PC-3 (cell line): ENCODE measurements around the gene MGAT5. TPM values are rescaled to one million over a fixed set of nuclear protein-coding genes. Genes with fewer than 3 reads are reported as not detected.

Experiments used
- ATAC-seq: fragments of 200-7000 bp; cut with Tn5 transposase; 2 replicates; pipeline ENCODE4 v1.9.1; 2020; ENCODE audit warnings: mild to moderate bottlenecking, moderate library complexity
- BruUV-seq: library from RNA; stranded (reverse); fragments of 400-500 nt; replicated peaks from 2 replicates; lab custom pipeline; 2021; lab: Mats Ljungman, UMichigan
- CTCF ChIA-PET: fragments of 300-600 bp; sonication (Branson Sonifier 250); formaldehyde crosslinking; loops from one replicate; lab custom pipeline; 2022; ENCODE audit warnings: antibody characterized with exemption; lab: Charles Lee
- POLR2A ChIA-PET: fragments of 300-600 bp; sonication (Branson Sonifier 250); formaldehyde crosslinking; loops from one replicate; lab custom pipeline; 2022; ENCODE audit warnings: antibody characterized with exemption; ENCODE audit not compliant: unreplicated experiment; lab: Charles Lee
- DNase-seq: peaks from one replicate; pipeline ENCODE4 v3.0.0-alpha.2; 2015
- H2AFZ ChIP-seq: fragments of 300-600 bp; sonication (generic); 2 replicates; pipeline ENCODE4 v1.6.0; 2016; ENCODE audit warnings: antibody characterized with exemption, low read length
- H3F3A ChIP-seq: fragments of 300-600 bp; sonication (generic); one replicate; pipeline ENCODE4 v1.6.0; 2017; ENCODE audit warnings: antibody characterized with exemption, low read length, control low read depth, mild to moderate bottlenecking; ENCODE audit not compliant: unreplicated experiment
- H3K27ac ChIP-seq: fragments of 300-600 bp; sonication (generic); 2 replicates; pipeline ENCODE4 v1.5.1; 2016; ENCODE audit warnings: mild to moderate bottlenecking, low read length
- H3K27me3 ChIP-seq: fragments of 300-600 bp; sonication (generic); 2 replicates; pipeline ENCODE4 v1.6.1; 2016; ENCODE audit warnings: low read length, mixed read lengths
- H3K36me3 ChIP-seq: fragments of 300-600 bp; sonication (generic); 2 replicates; pipeline ENCODE4 v1.6.1; 2016; ENCODE audit warnings: low read depth, mixed run types, low read length, mixed read lengths
- H3K4me1 ChIP-seq: fragments of 300-600 bp; sonication (generic); 2 replicates; pipeline ENCODE4 v1.5.1; 2016; ENCODE audit warnings: low read length; ENCODE audit not compliant: insufficient read depth
- H3K4me2 ChIP-seq: fragments of 300-600 bp; sonication (generic); 2 replicates; pipeline ENCODE4 v1.6.0; 2016; ENCODE audit warnings: low read length
- H3K4me3 ChIP-seq: fragments of 300-600 bp; sonication (generic); 2 replicates; pipeline ENCODE4 v1.5.1; 2016; ENCODE audit warnings: mild to moderate bottlenecking, low read length, mixed read lengths
- H3K79me2 ChIP-seq: fragments of 300-600 bp; sonication (generic); 2 replicates; pipeline ENCODE4 v1.6.1; 2017; ENCODE audit warnings: low read length, mixed read lengths
- H3K9ac ChIP-seq: fragments of 300-600 bp; sonication (generic); 2 replicates; pipeline ENCODE4 v1.6.0; 2016; ENCODE audit warnings: mild to moderate bottlenecking, low read length
- H3K9me2 ChIP-seq: fragments of 300-600 bp; sonication (generic); replicated peaks from 2 replicates; pipeline ENCODE4 v1.6.1; 2016; ENCODE audit warnings: mixed run types, low read length, mixed read lengths
- H3K9me3 ChIP-seq: fragments of 300-600 bp; sonication (generic); 2 replicates; pipeline ENCODE4 v1.6.1; 2016; ENCODE audit warnings: low read length, mixed read lengths
- H4K20me1 ChIP-seq: fragments of 300-600 bp; sonication (generic); 2 replicates; pipeline ENCODE4 v1.6.1; 2016; ENCODE audit warnings: low read length, mixed read lengths
- EZH2 ChIP-seq: fragments of 300-600 bp; sonication (generic); IDR thresholded peaks from one replicate; pipeline ENCODE4 v1.6.1; 2017; ENCODE audit warnings: antibody characterized with exemption, mild to moderate bottlenecking, low read length; ENCODE audit not compliant: unreplicated experiment
- EZH2phosphoT487 ChIP-seq: fragments of 300-600 bp; sonication (generic); IDR thresholded peaks from 2 replicates; pipeline ENCODE4 v1.6.1; 2018; ENCODE audit warnings: mild to moderate bottlenecking, antibody characterized with exemption, low read length, borderline replicate concordance
- intact Hi-C: fragments of 100-400 bp; cut with micrococcal nuclease; formaldehyde crosslinking; loops from 2 replicates; pipeline ENCODE4 v1.9.0; 2023
- total RNA-seq: library from RNA; depleted of rRNA; stranded (reverse); fragments of >200 nt; gene quantifications from 2 replicates; pipeline ENCODE4 v1.2.3, GENCODE V29; 2014
- TF ChIP-seq, protein P1 (sequence below): fragments of 300-600 bp; sonication (generic); conservative IDR thresholded peaks from 2 replicates; pipeline ENCODE4 v1.5.1; 2017; ENCODE audit warnings: antibody characterized with exemption, low read depth, mild to moderate bottlenecking, low read length

The MGAT5 gene
- total RNA-seq, 1 experiment from 2014 or later, result 33.8 TPM

DNA sequence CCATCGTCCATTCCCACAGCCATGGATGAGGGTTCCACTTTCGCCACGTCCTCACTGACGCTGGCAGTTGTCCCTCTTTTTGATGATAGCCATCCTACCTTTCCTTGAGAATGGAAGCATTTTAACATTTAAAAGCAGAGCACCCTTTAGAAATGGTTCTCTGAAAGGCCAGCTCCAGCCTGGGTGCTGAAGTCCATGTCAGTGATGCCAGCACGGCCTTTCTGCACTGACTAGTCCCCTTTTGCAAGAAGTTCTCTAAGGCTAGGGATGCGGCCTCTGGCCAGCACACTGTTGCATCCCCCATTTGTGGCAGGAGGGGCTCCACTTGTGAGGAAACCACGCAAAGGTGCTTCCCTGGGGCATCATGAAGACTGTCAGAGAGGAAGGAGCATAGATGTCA, 203.5 kb downstream of the MGAT5 start:
- no peak for ATAC-seq
- no peak overlapping the region for H3K4me2 ChIP-seq
- no peaks in the 10 kb centered on the region for H3K36me3 ChIP-seq
- no peaks in the 10 kb centered on the region for H3F3A ChIP-seq
- no peaks in the 10 kb centered on the region for H3K9me2 ChIP-seq
- no peak overlapping the region for H3K4me3 ChIP-seq
- H3K79me2 ChIP-seq, result no peaks in the 10 kb centered on the region
- H3K4me1 ChIP-seq, result no peaks in the 10 kb centered on the region
- H3K27me3 ChIP-seq, result no peaks in the 10 kb centered on the region
- CTCF ChIA-PET, result no interaction called here
- H2AFZ ChIP-seq, result no peak overlapping the region
- no peak overlapping the region for H3K27ac ChIP-seq
- no peak for DNase-seq
- no peak overlapping the region for H3K9ac ChIP-seq
- intact Hi-C loops, result no loop called here
- BruUV-seq, result no TSS peak
- no peaks in the 10 kb centered on the region for H3K9me3 ChIP-seq
- no peaks in the 10 kb centered on the region for H4K20me1 ChIP-seq
- POLR2A ChIA-PET, result no interaction called here
- TF ChIP-seq EZH2 (no peak), EZH2phosphoT487 (no peak)
- TF ChIP-seq, protein P1, sequence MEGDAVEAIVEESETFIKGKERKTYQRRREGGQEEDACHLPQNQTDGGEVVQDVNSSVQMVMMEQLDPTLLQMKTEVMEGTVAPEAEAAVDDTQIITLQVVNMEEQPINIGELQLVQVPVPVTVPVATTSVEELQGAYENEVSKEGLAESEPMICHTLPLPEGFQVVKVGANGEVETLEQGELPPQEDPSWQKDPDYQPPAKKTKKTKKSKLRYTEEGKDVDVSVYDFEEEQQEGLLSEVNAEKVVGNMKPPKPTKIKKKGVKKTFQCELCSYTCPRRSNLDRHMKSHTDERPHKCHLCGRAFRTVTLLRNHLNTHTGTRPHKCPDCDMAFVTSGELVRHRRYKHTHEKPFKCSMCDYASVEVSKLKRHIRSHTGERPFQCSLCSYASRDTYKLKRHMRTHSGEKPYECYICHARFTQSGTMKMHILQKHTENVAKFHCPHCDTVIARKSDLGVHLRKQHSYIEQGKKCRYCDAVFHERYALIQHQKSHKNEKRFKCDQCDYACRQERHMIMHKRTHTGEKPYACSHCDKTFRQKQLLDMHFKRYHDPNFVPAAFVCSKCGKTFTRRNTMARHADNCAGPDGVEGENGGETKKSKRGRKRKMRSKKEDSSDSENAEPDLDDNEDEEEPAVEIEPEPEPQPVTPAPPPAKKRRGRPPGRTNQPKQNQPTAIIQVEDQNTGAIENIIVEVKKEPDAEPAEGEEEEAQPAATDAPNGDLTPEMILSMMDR, result no peak

DNA sequence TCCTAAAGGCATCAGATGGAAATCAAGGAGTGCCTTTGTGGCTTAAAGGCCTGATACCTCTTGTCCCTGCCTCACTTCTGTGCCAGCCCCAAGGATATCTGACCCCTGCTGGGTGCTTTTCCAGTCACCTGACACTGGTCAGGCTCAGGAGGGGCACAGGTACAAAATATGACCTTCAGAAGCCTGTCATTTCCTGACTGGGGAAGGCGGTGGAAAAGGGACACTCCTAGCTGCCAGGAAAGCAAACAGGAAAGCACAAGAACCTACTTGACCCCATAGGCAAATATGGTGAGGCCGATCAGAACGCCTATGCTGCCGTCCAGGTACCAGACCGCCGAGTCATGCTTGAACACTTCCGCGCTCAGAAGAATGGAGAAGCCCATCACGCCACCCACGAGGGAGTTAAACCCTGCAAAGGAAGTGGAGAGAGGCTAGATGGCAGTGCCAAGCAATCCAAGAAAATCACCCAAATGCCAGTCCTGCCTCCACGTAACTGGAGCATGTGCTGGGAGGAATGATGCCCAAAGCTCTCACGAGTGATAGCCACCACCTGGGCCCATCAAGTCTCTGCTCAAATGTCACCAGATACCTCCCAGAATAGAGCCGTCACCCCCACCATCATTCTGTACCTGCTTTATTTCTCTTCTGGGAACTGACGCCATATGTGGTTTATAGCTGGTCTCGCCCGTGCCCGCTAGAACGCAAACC, 204.0 kb downstream of the MGAT5 start:
- no peaks in the 10 kb centered on the region for H3F3A ChIP-seq
- TF ChIP-seq EZH2phosphoT487 (no peak), EZH2 (no peak)
- TF ChIP-seq, protein P1, result no peak
- intact Hi-C loops, result no loop called here
- no peaks in the 10 kb centered on the region for H3K27me3 ChIP-seq
- H3K36me3 ChIP-seq, result no peaks in the 10 kb centered on the region
- no peak overlapping the region for H3K9ac ChIP-seq
- no peak overlapping the region for H3K4me3 ChIP-seq
- no peaks in the 10 kb centered on the region for H3K4me1 ChIP-seq
- DNase-seq (no peak), ATAC-seq (no peak)
- BruUV-seq, result no TSS peak
- H3K79me2 ChIP-seq, result no peaks in the 10 kb centered on the region
- H3K4me2 ChIP-seq, result no peak overlapping the region
- no peaks in the 10 kb centered on the region for H3K9me3 ChIP-seq
- H3K9me2 ChIP-seq, result no peaks in the 10 kb centered on the region
- ChIA-PET POLR2A (no interaction called here), CTCF (no interaction called here)
- H2AFZ ChIP-seq, result no peak overlapping the region
- H4K20me1 ChIP-seq, result no peaks in the 10 kb centered on the region
- no peak overlapping the region for H3K27ac ChIP-seq

DNA sequence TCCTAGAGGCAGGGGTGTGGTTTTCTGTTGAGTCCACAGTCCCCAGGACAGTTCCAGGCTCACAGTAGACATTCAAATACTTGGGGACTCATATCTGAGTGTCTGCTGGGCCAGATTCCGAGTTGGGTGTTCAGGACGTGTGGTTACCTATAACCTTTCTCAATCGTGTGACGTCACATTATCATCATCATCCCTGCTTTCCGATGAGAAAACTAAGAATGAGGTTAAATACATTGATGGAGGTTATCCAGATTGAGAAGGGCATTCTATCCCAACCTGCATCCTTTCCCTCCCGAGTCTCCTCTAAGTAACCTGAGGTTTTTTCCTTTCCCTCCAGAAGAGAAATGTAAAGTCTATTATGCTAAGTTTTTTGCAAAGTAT, 204.6 kb downstream of the MGAT5 start:
- no peaks in the 10 kb centered on the region for H3K4me1 ChIP-seq
- H3K9ac ChIP-seq, result no peak overlapping the region
- H4K20me1 ChIP-seq, result no peaks in the 10 kb centered on the region
- BruUV-seq, result no TSS peak
- H3K9me2 ChIP-seq, result no peaks in the 10 kb centered on the region
- no peak overlapping the region for H3K4me2 ChIP-seq
- ATAC-seq (no peak), DNase-seq (no peak)
- ChIA-PET CTCF (no interaction called here), POLR2A (no interaction called here)
- intact Hi-C loops, result no loop called here
- no peak overlapping the region for H3K4me3 ChIP-seq
- no peaks in the 10 kb centered on the region for H3K79me2 ChIP-seq
- TF ChIP-seq EZH2 (no peak), EZH2phosphoT487 (no peak)
- TF ChIP-seq, protein P1, result no peak
- no peaks in the 10 kb centered on the region for H3K9me3 ChIP-seq
- no peaks in the 10 kb centered on the region for H3K36me3 ChIP-seq
- H2AFZ ChIP-seq, result no peak overlapping the region
- H3K27ac ChIP-seq, result no peak overlapping the region
- H3F3A ChIP-seq, result no peaks in the 10 kb centered on the region
- H3K27me3 ChIP-seq, result no peaks in the 10 kb centered on the region
